Stomach (tissue), 9 donors: ENCODE measurements around the gene COP1. TPM values are rescaled to one million over a fixed set of nuclear protein-coding genes. Genes with fewer than 3 reads are reported as not detected.
"Not testable (repeated sequence)": the region's sequence is repeated elsewhere in the genome, so short reads cannot be mapped to it uniquely, and the experiment has no call there.

ENCODE experiments used
- DNase-seq, 2 donors: peaks; one replicate each; pipeline versions ENCODE4 v3.0.0 to v3.0.0-alpha.2; 2013 to 2019
- H3K27ac ChIP-seq, 5 donors: fragments of 200-600 bp in 4 of 5; sonication (generic) in 4 of 5; one replicate each; pipeline ENCODE4 v1.5.1; 2013 to 2019; ENCODE audit warnings: mild to moderate bottlenecking in 1 of 5, moderate library complexity in 1 of 5
- H3K27me3 ChIP-seq, 3 donors: fragments of 200-600 bp; sonication (generic); one replicate each; pipeline ENCODE4 v1.5.1; 2017 to 2019; ENCODE audit warnings: mixed run types in 1 of 3
- H3K36me3 ChIP-seq, 4 donors: fragments of 200-600 bp; sonication (generic); 1 replicate in 3 of 4; 2 replicates in 1 of 4; pipeline ENCODE4 v1.5.1; 2016 to 2019
- H3K4me1 ChIP-seq, 4 donors: fragments of 200-600 bp; sonication (generic); one replicate each; pipeline ENCODE4 v1.5.1; 2016 to 2019
- H3K4me3 ChIP-seq, 4 donors: fragments of 200-600 bp; sonication (generic) in 3 of 4; one replicate each; pipeline ENCODE4 v1.5.1; 2016 to 2019; ENCODE audit warnings: mild to moderate bottlenecking in 1 of 4
- H3K9me3 ChIP-seq, 4 donors: fragments of 200-600 bp; sonication (generic); one replicate each; pipeline ENCODE4 v1.5.1; 2016 to 2019
- CTCF ChIP-seq, 7 experiments: fragments of 450-650 bp in 4 of 7; fragments of 200-600 bp in 3 of 7; sonication (generic) in 3 of 7; IDR thresholded peaks; one replicate each; pipeline ENCODE4 v1.5.1; 2016 to 2019; ENCODE audit warnings: antibody characterized with exemption in 7 of 7, control low read depth in 2 of 7, mild to moderate bottlenecking in 1 of 7
- EP300 ChIP-seq: sonication (generic); formaldehyde crosslinking; IDR thresholded peaks from one replicate; pipeline ENCODE4 v1.6.1; 2017; ENCODE audit warnings: antibody characterized with exemption
- POLR2A ChIP-seq, 4 donors: fragments of 450-650 bp; IDR thresholded peaks; one replicate each; pipeline ENCODE4 v1.6.1; 2016; ENCODE audit warnings: antibody characterized with exemption in 4 of 4, control low read depth in 2 of 4, mild to moderate bottlenecking in 1 of 4, moderate library complexity in 1 of 4
- POLR2AphosphoS5 ChIP-seq, 3 donors: sonication (generic); formaldehyde crosslinking; IDR thresholded peaks; one replicate each; pipeline ENCODE4 v1.6.1; 2016; ENCODE audit warnings: antibody characterized with exemption in 3 of 3
- WGBS, 5 donors: extraction: QIAGEN DNeasy Blood & Tissue Kit in 3 of 5; methylation state at CpG; one replicate each; pipeline versions ENCODE4 v1.1.5 to v1.1.7; 2013 to 2018; 5-methylcytosine and 5-hydroxymethylcytosine counted together
- intact Hi-C: fragments of 100-400 bp; cut with DNase I; formaldehyde crosslinking; loops from one replicate; pipeline ENCODE4 v1.15.1; 2023; ENCODE audit warnings: low total_unique reads
- polyA plus RNA-seq, 3 donors: library from polyadenylated mRNA; stranded (reverse); fragments of 200-250 nt; gene quantifications; one replicate each; pipeline ENCODE4 v1.2.3, GENCODE V29; 2013
- total RNA-seq, 5 donors: library from RNA; depleted of rRNA; stranded (reverse); fragments of >200 nt; gene quantifications; one replicate each; pipeline versions ENCODE4 v1.1.0 to v1.2.3, GENCODE V29; 2014 to 2016
- donor health status: healthy with polysubstance abuse.
- donor health status: Bipolar disorder and iron deficiency.
- donor health status: healthy.

Gene COP1
- total and polyA plus RNA-seq, 8 donors, result 36.2 to 127 (median 55.1) TPM

- no peaks in the 10 kb centered on the region for H3K4me1 ChIP-seq
- no peak overlapping the region for H3K4me3 ChIP-seq
- peaks cover 15 to 65% (median 46%) of the 10 kb centered on the region in 4 donors for H3K9me3 ChIP-seq
- intact Hi-C loops, result no loop called here
- DNase-seq, result no peak
- TF ChIP-seq CTCF (IDR thresholded peaks at IDR 0.05), result no peak
- no peak for TF ChIP-seq POLR2A (IDR thresholded peaks at IDR 0.05)
- no peak for TF ChIP-seq EP300
- no peak for TF ChIP-seq POLR2AphosphoS5 (IDR thresholded peaks at IDR 0.05)
- H3K27me3 ChIP-seq, result no peaks in the 10 kb centered on the region
- no peak overlapping the region for H3K27ac ChIP-seq
- WGBS, 5 donors, result 93 to 99% (median 96%) methylated on average over 2 of the region's 2 CpGs
- H3K36me3 ChIP-seq, result peaks cover 24 to 92% (median 66%) of the 10 kb centered on the region in 4 donors
Observed at GRCh38 chr1:176098560-176098959, 108.5 kb downstream of the COP1 start.

- Histone ChIP-seq H3K27me3 (no peaks in the 10 kb centered on the region), H3K36me3 (peaks cover 24 to 68% (median 54%) of the 10 kb centered on the region in 4 donors), H3K27ac (no peak overlapping the region), H3K9me3 (peaks cover 15 to 53% (median 39%) of the 10 kb centered on the region in 4 donors), H3K4me1 (no peaks in the 10 kb centered on the region), H3K4me3 (no peak overlapping the region)
- no peak for DNase-seq
- intact Hi-C loops, result no loop called here
- no peak for TF ChIP-seq POLR2A (IDR thresholded peaks at IDR 0.05)
- TF ChIP-seq POLR2AphosphoS5 (IDR thresholded peaks at IDR 0.05), result no peak
- no peak for TF ChIP-seq CTCF (IDR thresholded peaks at IDR 0.05)
- no peak for TF ChIP-seq EP300
- WGBS, 5 donors, result 95 to 98% (median 97%) methylated on average over 3 of the region's 3 CpGs
Observed at GRCh38 chr1:176096015-176096414, 111.1 kb downstream of the COP1 start.

DNA sequence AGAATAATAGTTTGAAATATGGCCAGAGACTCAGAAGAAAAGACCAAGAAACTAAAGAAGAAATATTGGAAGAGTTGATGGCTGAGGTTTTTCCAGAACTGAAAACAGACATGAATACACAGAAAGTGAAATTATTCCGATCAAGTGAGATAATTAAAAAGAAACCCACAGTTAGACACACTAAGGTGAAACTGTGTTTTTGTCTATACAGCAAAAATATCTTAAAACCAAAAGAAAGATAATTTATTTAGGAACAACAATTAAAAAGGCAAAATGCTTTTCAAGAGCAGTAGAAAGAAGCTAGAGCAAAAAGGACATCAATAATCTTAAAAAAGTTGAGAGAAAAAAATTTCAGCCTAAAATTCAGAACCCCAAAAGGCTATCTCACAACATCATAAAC is 116.3 kb downstream of the COP1 start:
- DNase-seq, result no peak
- no peaks in the 10 kb centered on the region for H3K27me3 ChIP-seq
- TF ChIP-seq CTCF (IDR thresholded peaks at IDR 0.05), result no peak
- no peak for TF ChIP-seq POLR2AphosphoS5 (IDR thresholded peaks at IDR 0.05)
- TF ChIP-seq POLR2A (IDR thresholded peaks at IDR 0.05), result no peak
- no peak for TF ChIP-seq EP300
- H3K36me3 ChIP-seq, result peaks cover 0 to 17% (median 3%) of the 10 kb centered on the region in 4 donors
- H3K9me3 ChIP-seq, result peaks cover 0 to 3% (median under 1%) of the 10 kb centered on the region in 4 donors
- intact Hi-C loops, result no loop called here
- no peaks in the 10 kb centered on the region for H3K4me1 ChIP-seq
- no peak overlapping the region for H3K4me3 ChIP-seq
- WGBS, 5 donors, result 90 to 100% (median 96%) methylated on average over 1 of the region's 1 CpG
- no peak overlapping the region for H3K27ac ChIP-seq

GRCh38 chr1:176087746-176088145 is 119.3 kb downstream of the COP1 start:
- not testable (repeated sequence) for H3K27ac ChIP-seq, DNase-seq
- WGBS, 5 donors, result 95 to 100% (median 97%) methylated on average over 3 of the region's 3 CpGs

DNA sequence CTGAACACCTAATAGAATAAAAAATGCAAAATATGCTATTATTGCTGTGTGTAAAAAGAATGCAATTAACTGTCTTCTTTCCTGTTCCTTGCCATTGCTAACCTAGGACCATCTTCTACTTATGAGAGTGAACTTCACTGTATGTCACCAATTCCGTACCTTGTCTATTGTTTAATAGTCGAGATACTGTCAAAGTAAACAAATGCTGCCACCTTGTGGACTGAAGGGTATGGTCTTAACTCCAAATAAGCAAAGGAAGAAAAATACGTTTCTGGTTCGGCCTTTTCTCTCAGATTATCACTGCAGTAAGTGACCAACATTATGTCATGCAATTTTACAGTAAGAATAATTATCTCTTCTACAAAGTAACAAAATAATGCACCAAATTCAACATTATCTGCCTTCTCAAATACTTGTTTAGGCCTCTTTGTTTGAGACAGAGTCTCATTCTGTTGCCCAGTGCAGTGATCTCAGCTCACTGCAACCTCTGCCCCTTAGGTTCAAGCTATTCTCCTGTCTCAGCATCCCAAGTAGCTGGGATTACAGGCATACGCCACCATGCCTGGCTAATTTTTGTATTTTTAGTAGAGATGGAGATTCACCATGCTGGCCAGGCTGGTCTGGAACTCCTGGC is 133.4 kb downstream of the COP1 start:
- H3K4me1 ChIP-seq, result no peaks in the 10 kb centered on the region
- peaks cover 0 to 17% (median 8%) of the 10 kb centered on the region in 4 donors for H3K9me3 ChIP-seq
- 53 to 70% (median 63%) methylated on average over 5 of the region's 5 CpGs for WGBS, 5 donors
- TF ChIP-seq CTCF (IDR thresholded peaks at IDR 0.05) (peak in 5 of 7 experiments; percentile 17 to 54 (median 35)), EP300 (no peak)
- H3K27me3 ChIP-seq, result no peaks in the 10 kb centered on the region
- DNase-seq, result peak in 1 of 2 donors; percentile 79
- intact Hi-C loops, result no loop called here
- H3K4me3 ChIP-seq, result no peak overlapping the region
- peaks cover 0 to 43% (median 36%) of the 10 kb centered on the region in 4 donors for H3K36me3 ChIP-seq
- H3K27ac ChIP-seq, result no peak overlapping the region

More at GRCh38 chr1:176087746-176088145, 119.3 kb downstream of the COP1 start:
- intact Hi-C loops, H3K4me1 ChIP-seq, H3K27me3 ChIP-seq, H3K9me3 ChIP-seq, H3K4me3 ChIP-seq: not testable (repeated sequence)
- peaks cover 0 to 15% (median 14%) of the 10 kb centered on the region in 4 donors for H3K36me3 ChIP-seq
